ENCODE measurements around the gene TMEM92. TPM values are rescaled to one million over a fixed set of nuclear protein-coding genes. Genes with fewer than 3 reads are reported as not detected.

The TMEM92 gene
- total and polyA plus RNA-seq, 10 of the 15 experiments (the other 5 are each of a cell fraction or from before 2014, with no cell fraction given) = 0.11 to 1.2 (median 0.32) TPM

- Histone ChIP-seq H3K36me3 (ENCODE audit: control insufficient read depth in 2 of 2, insufficient read depth in 2 of 2, low read length in 1 of 2) (no peaks in the 10 kb centered on the region), H4K20me1 (ENCODE audit: control insufficient read depth, insufficient read depth) (no peaks in the 10 kb centered on the region), H3K79me2 (ENCODE audit: control insufficient read depth, insufficient read depth, low read length) (no peaks in the 10 kb centered on the region), H3K9ac (ENCODE audit: control insufficient read depth, insufficient read depth, low read length) (no peak overlapping the region), H3K4me3 (no peak overlapping the region), H3K4me2 (ENCODE audit: control insufficient read depth, insufficient read depth) (no peak overlapping the region), H3K4me1 (ENCODE audit: control insufficient read depth, insufficient read depth, low read length) (peaks cover 6% of the 10 kb centered on the region), H3K27me3 (replicated peaks in 1 of 2; ENCODE audit: control insufficient read depth in 2 of 2, insufficient read depth in 2 of 2, low read length in 1 of 2) (no peaks in the 10 kb centered on the region), H3K27ac (ENCODE audit: control insufficient read depth, insufficient read depth) (no peak overlapping the region), H2AFZ (ENCODE audit: control insufficient read depth, low read depth, low read length) (no peak overlapping the region), H3K9me3 (replicated peaks; ENCODE audit: control insufficient read depth, insufficient read depth, low read length) (no peaks in the 10 kb centered on the region)
- WGBS (ENCODE audit: insufficient coverage, insufficient replicate concordance, low lambda C conversion rate, missing lambda C conversion rate) = 21% methylated on average over 4 of the region's 4 CpGs
- SMC1A ChIA-PET (ENCODE audit: uncharacterized antibody, unreplicated experiment) = interaction anchor here (0.7 to 8.7 kb wide), 11 partner anchors 14 to 201 kb away, joined by 3 to 102 read pairs (median 6); partner anchors contain the start of genes COL1A1 and TMEM92
- intact Hi-C loops (cut with micrococcal nuclease; ENCODE audit: unreplicated experiment) = loop anchor here (5.0 kb wide), 1 partner anchor 288 kb away; no protein-coding TSS in a partner anchor
- POLR2A ChIA-PET = no interaction called here
- DNase-seq (ENCODE audit: low read depth, low spot score) (no peak), FAIRE-seq (no peak), ATAC-seq (no peak)
- in situ Hi-C loops (cut with MboI) = loop anchor here (10.0 kb wide), 1 partner anchor 100 kb away; no protein-coding TSS in a partner anchor
- TF ChIP-seq BHLHE40 (IDR thresholded peaks at IDR 0.05; ENCODE audit: borderline replicate concordance in 1 of 2, low read depth in 2 of 2, low read length in 1 of 2) (no peak), TARDBP (IDR thresholded peaks at IDR 0.05; ENCODE audit: borderline replicate concordance) (no peak), NBN (IDR thresholded peaks at IDR 0.05) (no peak), NR2C2 (IDR thresholded peaks at IDR 0.05; ENCODE audit: borderline replicate concordance, control insufficient read depth, insufficient read length, low read depth) (no peak), SIN3A (IDR thresholded peaks at IDR 0.05; ENCODE audit: low read depth, low read length) (no peak), TCF12 (IDR thresholded peaks at IDR 0.05; ENCODE audit: low read depth, low read length) (no peak), IRF4 (IDR thresholded peaks at IDR 0.05; ENCODE audit: low read depth, low read length) (no peak), EP300 (IDR thresholded peaks at IDR 0.05; ENCODE audit: borderline replicate concordance in 1 of 2, control insufficient read depth in 1 of 2, low read depth in 2 of 2, low read length in 2 of 2) (no peak), ESRRA (IDR thresholded peaks at IDR 0.05; ENCODE audit: low read length) (no peak)
- TF ChIP-seq, protein P1, sequence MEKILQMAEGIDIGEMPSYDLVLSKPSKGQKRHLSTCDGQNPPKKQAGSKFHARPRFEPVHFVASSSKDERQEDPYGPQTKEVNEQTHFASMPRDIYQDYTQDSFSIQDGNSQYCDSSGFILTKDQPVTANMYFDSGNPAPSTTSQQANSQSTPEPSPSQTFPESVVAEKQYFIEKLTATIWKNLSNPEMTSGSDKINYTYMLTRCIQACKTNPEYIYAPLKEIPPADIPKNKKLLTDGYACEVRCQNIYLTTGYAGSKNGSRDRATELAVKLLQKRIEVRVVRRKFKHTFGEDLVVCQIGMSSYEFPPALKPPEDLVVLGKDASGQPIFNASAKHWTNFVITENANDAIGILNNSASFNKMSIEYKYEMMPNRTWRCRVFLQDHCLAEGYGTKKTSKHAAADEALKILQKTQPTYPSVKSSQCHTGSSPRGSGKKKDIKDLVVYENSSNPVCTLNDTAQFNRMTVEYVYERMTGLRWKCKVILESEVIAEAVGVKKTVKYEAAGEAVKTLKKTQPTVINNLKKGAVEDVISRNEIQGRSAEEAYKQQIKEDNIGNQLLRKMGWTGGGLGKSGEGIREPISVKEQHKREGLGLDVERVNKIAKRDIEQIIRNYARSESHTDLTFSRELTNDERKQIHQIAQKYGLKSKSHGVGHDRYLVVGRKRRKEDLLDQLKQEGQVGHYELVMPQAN (conservative IDR thresholded peaks at IDR 0.05) = no peak
- no TSS peak for BruUV-seq (replicated peaks)
- CTCF ChIA-PET = interaction anchor here (1.0 to 16.9 kb wide), 8 partner anchors 7 to 201 kb away, joined by 4 to 298 read pairs (median 30); partner anchors contain the start of genes COL1A1 and TMEM92
- RAD21 ChIA-PET (ENCODE audit: unreplicated experiment) = interaction anchor here (0.7 to 7.8 kb wide), 8 partner anchors 20 to 201 kb away, joined by 3 to 106 read pairs (median 6); partner anchors contain the start of genes COL1A1 and TMEM92
Measured at GRCh38 chr17:50295021-50295420, 20.8 kb downstream of the TMEM92 start.

Data from GM12878 (cell line).